HUES6 (cell line): ENCODE measurements around the gene C6orf62.
A peak's percentile ranks its signal among the peaks of the same experiment; 100 is the strongest.
"Not testable (repeated sequence)": the region's sequence is repeated elsewhere in the genome, so short reads cannot be mapped to it uniquely, and the experiment has no call there.

Experiments used
- H3K27ac ChIP-seq: 2 replicates; pipeline ENCODE4 v1.7.0; 2013; ENCODE audit warnings: low read depth, mild to moderate bottlenecking, low read length, inconsistent platforms
- H3K27me3 ChIP-seq: 2 replicates; pipeline ENCODE4 v1.6.1; 2013; ENCODE audit warnings: low read length; ENCODE audit not compliant: control insufficient read depth, insufficient read depth
- H3K36me3 ChIP-seq: 2 replicates; pipeline ENCODE4 v1.6.1; 2013; ENCODE audit warnings: low read length; ENCODE audit not compliant: control insufficient read depth, insufficient read depth
- H3K4me1 ChIP-seq: 2 replicates; pipeline ENCODE4 v1.6.1; 2013; ENCODE audit warnings: low read length; ENCODE audit not compliant: control insufficient read depth, insufficient read depth
- H3K4me3 ChIP-seq: 2 replicates; pipeline ENCODE4 v1.5.1; 2013; ENCODE audit warnings: low read depth, low read length
- H3K9ac ChIP-seq: one replicate; pipeline ENCODE4 v1.6.1; 2013; ENCODE audit warnings: mild to moderate bottlenecking, low read length
- H3K9me3 ChIP-seq: 2 replicates; pipeline ENCODE4 v1.6.1; 2013; ENCODE audit warnings: low read depth, low read length; ENCODE audit not compliant: control insufficient read depth, insufficient read depth

C6orf62 gene

GRCh38 chr6:24683297-24684296 lies 35.4 kb downstream of the C6orf62 start:
- H3K4me3 ChIP-seq, result peak overlapping the region; percentile 25
- H3K27me3 ChIP-seq, result no peaks in the 10 kb centered on the region
- peaks cover 22% of the 10 kb centered on the region for H3K4me1 ChIP-seq
- H3K9me3 ChIP-seq, result no peaks in the 10 kb centered on the region
- H3K9ac ChIP-seq, result peak overlapping the region; percentile 48
- H3K27ac ChIP-seq, result peak overlapping the region; percentile 71
- 0 out of 2 replicates have a peak, but pooled peaks cover 3% of the 10 kb centered on the region for H3K36me3 ChIP-seq

GRCh38 chr6:24680582-24680981 lies 38.4 kb downstream of the C6orf62 start:
- Histone ChIP-seq H3K4me3 (no peak overlapping the region), H3K9me3 (no peaks in the 10 kb centered on the region), H3K36me3 (no peaks in the 10 kb centered on the region), H3K4me1 (peaks cover 22% of the 10 kb centered on the region), H3K27me3 (no peaks in the 10 kb centered on the region), H3K9ac (no peak overlapping the region), H3K27ac (no peak overlapping the region)

- not testable (repeated sequence) for H3K36me3 ChIP-seq, H3K9me3 ChIP-seq, H3K9ac ChIP-seq, H3K4me3 ChIP-seq, H3K27me3 ChIP-seq, H3K27ac ChIP-seq
- H3K4me1 ChIP-seq, result peaks cover 13% of the 10 kb centered on the region
Measured at GRCh38 chr6:24678792-24679352, 40.1 kb downstream of the C6orf62 start.

GRCh38 chr6:24673625-24674024 lies 45.3 kb downstream of the C6orf62 start:
- no peaks in the 10 kb centered on the region for H3K27me3 ChIP-seq
- no peak overlapping the region for H3K27ac ChIP-seq
- no peak overlapping the region for H3K4me3 ChIP-seq
- H3K9me3 ChIP-seq, result peaks cover 47% of the 10 kb centered on the region
- H3K4me1 ChIP-seq, result no peaks in the 10 kb centered on the region
- H3K9ac ChIP-seq, result no peak overlapping the region
- H3K36me3 ChIP-seq, result peaks cover 15% of the 10 kb centered on the region

- Histone ChIP-seq H3K27me3 (no peaks in the 10 kb centered on the region), H3K27ac (no peak overlapping the region), H3K4me1 (no peaks in the 10 kb centered on the region), H3K36me3 (peaks cover 15% of the 10 kb centered on the region), H3K4me3 (no peak overlapping the region), H3K9me3 (peaks cover 53% of the 10 kb centered on the region), H3K9ac (no peak overlapping the region)
Measured at GRCh38 chr6:24672620-24673182, 46.3 kb downstream of the C6orf62 start.

GRCh38 chr6:24671077-24671476 lies 47.9 kb downstream of the C6orf62 start:
- not testable (repeated sequence) for H3K9ac ChIP-seq
- peaks cover 53% of the 10 kb centered on the region for H3K9me3 ChIP-seq

GRCh38 chr6:24670492-24670891 lies 48.5 kb downstream of the C6orf62 start:
- not testable (repeated sequence) for H3K4me3 ChIP-seq, H3K27ac ChIP-seq
- H3K9me3 ChIP-seq, result peaks cover 53% of the 10 kb centered on the region

More at GRCh38 chr6:24671077-24671476, 47.9 kb downstream of the C6orf62 start:
- not testable (repeated sequence) for H3K4me1 ChIP-seq, H3K27me3 ChIP-seq, H3K4me3 ChIP-seq, H3K27ac ChIP-seq
- peaks cover 18% of the 10 kb centered on the region for H3K36me3 ChIP-seq

GRCh38 chr6:24668997-24669361 lies 50.0 kb downstream of the C6orf62 start:
- H3K27ac ChIP-seq, result no peak overlapping the region
- peaks cover 46% of the 10 kb centered on the region for H3K9me3 ChIP-seq
- 0 out of 2 replicates have a peak, but pooled peaks cover 7% of the 10 kb centered on the region for H3K4me1 ChIP-seq
- H3K36me3 ChIP-seq, result peaks cover 27% of the 10 kb centered on the region
- no peak overlapping the region for H3K4me3 ChIP-seq
- no peak overlapping the region for H3K9ac ChIP-seq
- no peaks in the 10 kb centered on the region for H3K27me3 ChIP-seq

More at GRCh38 chr6:24670492-24670891, 48.5 kb downstream of the C6orf62 start:
- not testable (repeated sequence) for H3K27me3 ChIP-seq, H3K4me1 ChIP-seq, H3K9ac ChIP-seq
- peaks cover 18% of the 10 kb centered on the region for H3K36me3 ChIP-seq

- H3K36me3 ChIP-seq, result peaks cover 34% of the 10 kb centered on the region
- H3K9ac ChIP-seq, H3K27me3 ChIP-seq, H3K4me1 ChIP-seq, H3K27ac ChIP-seq: not testable (repeated sequence)
- H3K4me3 ChIP-seq, result peak overlapping the region; percentile 93
- peaks cover 40% of the 10 kb centered on the region for H3K9me3 ChIP-seq
Measured at GRCh38 chr6:24668066-24668996, 50.6 kb downstream of the C6orf62 start.

- H3K36me3 ChIP-seq, result peaks cover 43% of the 10 kb centered on the region
- 0 out of 2 replicates have a peak, but pooled peaks cover 7% of the 10 kb centered on the region for H3K4me1 ChIP-seq
- H3K9me3 ChIP-seq, result peaks cover 32% of the 10 kb centered on the region
- peak overlapping the region; percentile 77 for H3K9ac ChIP-seq
- peak overlapping the region; percentile 93 for H3K4me3 ChIP-seq
- H3K27ac ChIP-seq, result peak overlapping the region; percentile 85; the same call in 1 of the 2 replicates
- H3K27me3 ChIP-seq, result no peaks in the 10 kb centered on the region
Measured at GRCh38 chr6:24667378-24667803, 51.6 kb downstream of the C6orf62 start.
